HepG2 (cell line): ENCODE measurements around the gene PPP1R1B. TPM values are rescaled to one million over a fixed set of nuclear protein-coding genes. Genes with fewer than 3 reads are reported as not detected.
A peak's percentile ranks its signal among the peaks of the same experiment; 100 is the strongest.

Experiments
- ATAC-seq: fragments of 200-7000 bp; cut with Tn5 transposase; 3 replicates; pipeline ENCODE4 v1.9.1; 2020; ENCODE audit warnings: mild to moderate bottlenecking, moderate library complexity
- BruUV-seq: library from RNA; stranded (reverse); fragments of 400-500 nt; replicated peaks from 2 replicates; lab custom pipeline; 2021; lab: Mats Ljungman, UMichigan
- CTCF ChIA-PET: fragments of 300-600 bp; formaldehyde crosslinking; extraction: SDS; loops from one replicate; lab custom pipeline; 2021; ENCODE audit warnings: low total read pairs, inconsistent platforms, low intra/inter-chr PET ratio; lab: Yijun Ruan, JAX
- POLR2A ChIA-PET: fragments of 350-600 bp; sonication (Branson Sonifier 250); formaldehyde crosslinking; loops from one replicate; lab custom pipeline; 2020; ENCODE audit warnings: antibody characterized with exemption, inconsistent platforms; lab: Yijun Ruan, JAX
- DNase-seq: peaks from one replicate; pipeline ENCODE4 v3.0.0-alpha.2; 2015; ENCODE audit warnings: low spot score
- FAIRE-seq: peaks from 3 replicates; lab custom pipeline; 2011; peaks lifted over from hg19 to GRCh38; lab: Jason Lieb, UNC
- H2AFZ ChIP-seq: one replicate; pipeline ENCODE4 v1.6.1; 2011; ENCODE audit warnings: low read length, inconsistent platforms
- H3K27ac ChIP-seq: fragments of 300-600 bp; 3 replicates; pipeline ENCODE4 v1.8.0; 2011; ENCODE audit warnings: mixed run types, mild to moderate bottlenecking, mixed read lengths, low read length, inconsistent platforms; ENCODE audit not compliant: insufficient read depth; ENCODE audit errors: extremely low read length
- H3K27me3 ChIP-seq, 2 experiments: fragments of 200-600 bp in 1 of 2; 2 replicates in 1 of 2; 3 replicates in 1 of 2; pipeline versions ENCODE4 v1.6.0 to v1.8.0; 2011; ENCODE audit warnings: low read length in 2 of 2, mild to moderate bottlenecking in 2 of 2, moderate library complexity in 2 of 2, inconsistent platforms in 1 of 2; ENCODE audit not compliant: insufficient read depth in 2 of 2, control insufficient read depth in 1 of 2
- H3K36me3 ChIP-seq, 2 experiments: fragments of 200-600 bp in 1 of 2; replicated peaks in 1 of 2; 2 replicates in 1 of 2; 3 replicates in 1 of 2; pipeline versions ENCODE4 v1.5.1 to v1.8.0; 2011; ENCODE audit warnings: low read length in 2 of 2, inconsistent platforms in 1 of 2; ENCODE audit not compliant: insufficient read depth in 2 of 2, control insufficient read depth in 1 of 2
- H3K4me1 ChIP-seq: 2 replicates; pipeline ENCODE4 v1.5.1; 2012; ENCODE audit warnings: low read length, inconsistent platforms; ENCODE audit not compliant: insufficient read depth
- H3K4me2 ChIP-seq: 2 replicates; pipeline ENCODE4 v1.6.0; 2011; ENCODE audit warnings: low read depth, low read length, inconsistent platforms
- H3K4me3 ChIP-seq, 3 experiments: fragments of 200-600 bp in 1 of 3; sonication (generic), shearing (Covaris generic) in 1 of 3; replicated peaks in 1 of 3; 2 replicates each; pipeline ENCODE4 v1.5.1; 2011 to 2016; ENCODE audit warnings: low read length in 3 of 3, inconsistent platforms in 2 of 3, low read depth in 2 of 3, mild to moderate bottlenecking in 2 of 3, control low read depth in 1 of 3, mixed read lengths in 1 of 3; ENCODE audit not compliant: insufficient read depth in 1 of 3
- H3K79me2 ChIP-seq: one replicate; pipeline ENCODE4 v1.6.1; 2011; ENCODE audit warnings: low read length, inconsistent platforms; ENCODE audit not compliant: insufficient read depth
- H3K9ac ChIP-seq: 2 replicates; pipeline ENCODE4 v1.6.0; 2011; ENCODE audit warnings: mild to moderate bottlenecking, low read depth, low read length, inconsistent platforms; ENCODE audit not compliant: insufficient read depth
- H3K9me3 ChIP-seq: 2 replicates; pipeline ENCODE4 v1.5.1; 2012; ENCODE audit warnings: mild to moderate bottlenecking, low read length
- H4K20me1 ChIP-seq: 2 replicates; pipeline ENCODE4 v1.6.0; 2011; ENCODE audit warnings: inconsistent platforms, mild to moderate bottlenecking, low read length, moderate library complexity; ENCODE audit not compliant: insufficient read depth
- BCL3 ChIP-seq: sonication (generic); formaldehyde crosslinking; IDR thresholded peaks from 2 replicates; pipeline ENCODE4 v1.5.1; 2020; ENCODE audit warnings: mild to moderate bottlenecking, missing genetic modification reagents, moderate library complexity
- CBX2 ChIP-seq, 2 experiments: fragments of 200-600 bp in 1 of 2; sonication (generic); formaldehyde crosslinking in 1 of 2; IDR thresholded peaks; 2 replicates each; pipeline versions ENCODE4 v1.7.0 to v1.8.1; 2018 to 2022; ENCODE audit warnings: low read depth in 2 of 2, low read length in 1 of 2, mild to moderate bottlenecking in 1 of 2, missing genetic modification reagents in 1 of 2
- DNMT1 ChIP-seq: sonication (generic); formaldehyde crosslinking; IDR thresholded peaks from 2 replicates; pipeline ENCODE4 v1.5.1; 2020; ENCODE audit warnings: mild to moderate bottlenecking, missing genetic modification reagents
- FOXP1 ChIP-seq, 2 experiments: fragments of 450-650 bp in 1 of 2; IDR thresholded peaks; 2 replicates each; pipeline ENCODE4 v1.6.1; 2017 to 2018; ENCODE audit warnings: antibody characterized with exemption in 1 of 2
- GRHL1 ChIP-seq: sonication (generic); formaldehyde crosslinking; conservative IDR thresholded peaks from 2 replicates; pipeline ENCODE4 v1.8.0; 2022; ENCODE audit warnings: missing genetic modification reagents
- JUND ChIP-seq: sonication (generic); formaldehyde crosslinking; IDR thresholded peaks from 2 replicates; pipeline ENCODE4 v1.8.0; 2022; ENCODE audit warnings: mild to moderate bottlenecking, missing genetic modification reagents
- MIER2 ChIP-seq: IDR thresholded peaks from 2 replicates; pipeline ENCODE4 v1.6.1; 2016; ENCODE audit warnings: missing biosample characterization, missing genetic modification reagents
- NFYC ChIP-seq: IDR thresholded peaks from 2 replicates; pipeline ENCODE4 v1.6.1; 2016; ENCODE audit warnings: missing genetic modification reagents, missing compliant biosample characterization
- TEAD3 ChIP-seq: optimal IDR thresholded peaks from 2 replicates; pipeline ENCODE3; 2016; ENCODE audit warnings: borderline replicate concordance
- TGIF2 ChIP-seq: IDR thresholded peaks from 2 replicates; pipeline ENCODE4 v1.6.1; 2016; ENCODE audit warnings: control low read depth, missing compliant biosample characterization
- ZFP90 ChIP-seq: sonication (generic); formaldehyde crosslinking; IDR thresholded peaks from 2 replicates; pipeline ENCODE4 v1.8.0; 2022; ENCODE audit warnings: missing genetic modification reagents, mild to moderate bottlenecking, inconsistent platforms, borderline replicate concordance
- ZNF414 ChIP-seq: sonication (generic); formaldehyde crosslinking; IDR thresholded peaks from 2 replicates; pipeline ENCODE4 v1.5.0; 2020; ENCODE audit warnings: missing genetic modification reagents
- ZNF598 ChIP-seq: sonication (generic); formaldehyde crosslinking; IDR thresholded peaks from 2 replicates; pipeline ENCODE4 v1.5.1; 2020; ENCODE audit warnings: mild to moderate bottlenecking, missing genetic modification reagents, borderline replicate concordance
- ZNF784 ChIP-seq: sonication (generic); formaldehyde crosslinking; IDR thresholded peaks from 2 replicates; pipeline ENCODE4 v1.5.1; 2020; ENCODE audit warnings: missing genetic modification reagents, mild to moderate bottlenecking, borderline replicate concordance
- WGBS: methylation state at CpG from one replicate; pipeline ENCODE4 v1.1.6; 2017; ENCODE audit warnings: low lambda C conversion rate; 5-methylcytosine and 5-hydroxymethylcytosine counted together
- in situ Hi-C: cut with HindIII; loops from 2 replicates; pipeline ENCODE4 v1.10.0; 2017; ENCODE audit warnings: low pct_unique_long_range_greater_than_20kb; ENCODE audit not compliant: extremely low pct_ligation_motif_present
- intact Hi-C: fragments of 100-400 bp; cut with micrococcal nuclease; formaldehyde crosslinking; loops from one replicate; pipeline ENCODE4 v1.10.0; 2022; ENCODE audit not compliant: unreplicated experiment
- polyA plus RNA-seq, 8 experiments: library from polyadenylated mRNA; depleted of rRNA in 3 of 8; stranded (reverse) in 7 of 8; unstranded in 1 of 8; fragments of >200 nt; fragmentation: Illumina TruSeq in 4 of 8; extraction: Trizol in 4 of 8; gene quantifications; 2 replicates each; pipeline versions ENCODE4 v1.2.1 to v1.2.3, GENCODE V29; 2011 to 2016; ENCODE audit warnings: low read depth in 4 of 8, missing spikeins in 1 of 8, mixed read lengths in 1 of 8; ENCODE audit not compliant: insufficient read depth in 1 of 8
- total RNA-seq, 5 experiments: library from RNA; depleted of rRNA; stranded (reverse); fragments of >200 nt; fragmentation: Illumina TruSeq; extraction: Trizol; gene quantifications; 2 replicates each; pipeline ENCODE4 v1.2.3, GENCODE V29; 2016; ENCODE audit warnings: low read depth in 1 of 5

The PPP1R1B gene
- total and polyA plus RNA-seq, 2 of the 13 experiments (the other 11 are each of a cell fraction or from before 2014, with no cell fraction given): 0.08 TPM; not detected in 1

- no peak for TF ChIP-seq JUND (CRISPR knock-in tag)
- no peak for TF ChIP-seq FOXP1 (IDR thresholded peaks at IDR 0.05)
- no peak for TF ChIP-seq FOXP1 (CRISPR knock-in tag; IDR thresholded peaks at IDR 0.05)
- TF ChIP-seq GRHL1 (CRISPR knock-in tag): no peak
- TF ChIP-seq NFYC (CRISPR knock-in tag): no peak
These were observed 23.4 kb downstream of the PPP1R1B start (continued) for GRCh38 chr17:39650121-39650579.

GRCh38 chr17:39651923-39652586 lies 25.3 kb downstream of the PPP1R1B start:
- DNase-seq (no peak), ATAC-seq (no peak), FAIRE-seq (peak; percentile 32)
- peaks cover 31% of the 10 kb centered on the region for H3K4me1 ChIP-seq
- peak overlapping the region; percentile 25; the same call in 1 of the 2 replicates for H3K9ac ChIP-seq
- CTCF ChIA-PET: interaction anchor here (4.0 kb wide), 1 partner anchor 29 kb away, joined by 71 read pairs; no protein-coding TSS in a partner anchor
- H2AFZ ChIP-seq: no peak overlapping the region
- in situ Hi-C loops: no loop called here
- peak overlapping the region; percentile 81 for H3K4me2 ChIP-seq
- no peaks in the 10 kb centered on the region for H3K9me3 ChIP-seq
- BruUV-seq: no TSS peak
- peaks cover 5% of the 10 kb centered on the region for H3K79me2 ChIP-seq
- peak overlapping the region in 1 of 3 experiments; percentile 54; a peak in 2 of 6 replicates for H3K4me3 ChIP-seq
- H3K36me3 ChIP-seq: peaks cover 5 to 7% of the 10 kb centered on the region in 2 experiments; a peak in 3 of 5 replicates
- no peaks in the 10 kb centered on the region for H3K27me3 ChIP-seq
- 59% methylated on average over 8 of the region's 8 CpGs for WGBS
- H4K20me1 ChIP-seq: peaks cover 4% of the 10 kb centered on the region; the same call in 1 of the 2 replicates
- peak; percentile 17 for TF ChIP-seq TEAD3 (CRISPR knock-in tag)
- 0 out of 2 replicates have a peak, but pooled peaks have one; percentile 55 for TF ChIP-seq ZNF784 (CRISPR knock-in tag)
- no peak for TF ChIP-seq TGIF2 (CRISPR knock-in tag)
- 0 out of 2 replicates have a peak, but pooled peaks have one; percentile 54 for TF ChIP-seq ZNF598 (CRISPR knock-in tag)
- no peak for TF ChIP-seq ZFP90 (CRISPR knock-in tag)
- TF ChIP-seq ZNF414: 0 out of 2 replicates have a peak, but pooled peaks have one; percentile 7
- no peak for TF ChIP-seq CBX2 (IDR thresholded peaks at IDR 0.05; ENCODE audit: low read depth, low read length)
- no peak for TF ChIP-seq CBX2 (CRISPR knock-in tag; IDR thresholded peaks at IDR 0.05; ENCODE audit: low read depth)
- no peak for TF ChIP-seq MIER2 (CRISPR knock-in tag)
- 0 out of 2 replicates have a peak, but pooled peaks have one; percentile 12 for TF ChIP-seq DNMT1 (CRISPR knock-in tag)
- TF ChIP-seq BCL3: peak; percentile 25; the same call in 1 of the 2 replicates
- TF ChIP-seq, all 625 proteins: peak for 6
- intact Hi-C loops: loop anchor here (2.0 kb wide), 1 partner anchor 29 kb away; no protein-coding TSS in a partner anchor
- POLR2A ChIA-PET: interaction anchor here (0.9 to 2.6 kb wide), 15 partner anchors 9 to 191 kb away, joined by 3 to 21 read pairs (median 5); partner anchors contain the start of genes CDK12, PGAP3, PNMT and STARD3
- peak overlapping the region; percentile 48 for H3K27ac ChIP-seq
